DMS53 treated with DMSO at 0.1 percent for 48 hours (cell line): ENCODE results near the gene CHST5.

ENCODE experiments used
- DNase-seq: peaks from one replicate; lab custom pipeline; 2025; ENCODE audit not compliant: unreplicated experiment; lab: John Stamatoyannopoulos, UW

CHST5 gene

DNA sequence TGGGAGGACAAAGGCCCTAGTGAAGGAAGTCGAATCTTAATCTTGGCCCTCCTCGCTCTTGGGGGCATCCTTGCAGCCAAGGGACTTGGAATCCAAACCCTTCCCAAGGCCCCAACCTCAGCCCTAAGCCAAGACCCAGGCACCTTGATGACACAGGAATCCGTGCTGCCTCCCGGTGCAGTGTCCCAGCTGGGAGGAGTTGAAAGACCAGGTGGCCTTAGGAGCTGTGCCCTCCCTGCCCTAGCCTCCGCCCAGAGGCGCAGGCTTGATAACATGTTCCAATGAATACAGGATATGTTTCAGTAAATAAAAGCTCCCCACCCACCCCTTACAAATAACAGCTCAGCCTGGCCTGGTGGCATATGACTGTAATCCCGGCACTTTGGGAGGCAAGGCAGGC, at the start of gene CHST5:
Gene CHST5, minus strand, starts transcription at position 208 of the 400 bp plus-strand sequence. CDS start 5,724 bp downstream, outside the sequence.
- no peak for DNase-seq

- DNase-seq = no peak
These were observed 48.2 kb upstream of the CHST5 start for GRCh38 chr16:75584108-75584507.

GRCh38 chr16:75579281-75579834, 43.5 kb upstream of the CHST5 start:
- DNase-seq = no peak

GRCh38 chr16:75578725-75579124, 42.8 kb upstream of the CHST5 start:
- no peak for DNase-seq

DNA sequence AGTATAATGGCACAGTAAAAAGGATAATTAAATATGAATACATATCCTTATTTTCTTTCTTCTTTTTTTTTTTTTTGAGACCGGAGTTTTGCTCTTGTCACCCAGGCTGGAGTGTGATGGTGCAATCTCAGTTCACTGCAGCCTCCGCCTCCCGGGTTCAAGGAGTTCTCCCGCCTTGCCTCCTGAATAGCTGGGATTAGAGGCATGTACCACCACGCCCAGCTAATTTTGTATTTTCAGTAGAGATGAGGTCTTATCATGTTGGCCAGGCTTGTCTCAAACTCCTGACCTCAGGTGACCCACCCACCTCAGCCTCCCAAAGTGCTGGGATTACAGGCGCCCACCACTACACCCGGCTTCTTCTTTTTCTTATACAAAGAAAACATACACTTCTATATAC, 42.3 kb upstream of the CHST5 start:
- no peak for DNase-seq

DNA sequence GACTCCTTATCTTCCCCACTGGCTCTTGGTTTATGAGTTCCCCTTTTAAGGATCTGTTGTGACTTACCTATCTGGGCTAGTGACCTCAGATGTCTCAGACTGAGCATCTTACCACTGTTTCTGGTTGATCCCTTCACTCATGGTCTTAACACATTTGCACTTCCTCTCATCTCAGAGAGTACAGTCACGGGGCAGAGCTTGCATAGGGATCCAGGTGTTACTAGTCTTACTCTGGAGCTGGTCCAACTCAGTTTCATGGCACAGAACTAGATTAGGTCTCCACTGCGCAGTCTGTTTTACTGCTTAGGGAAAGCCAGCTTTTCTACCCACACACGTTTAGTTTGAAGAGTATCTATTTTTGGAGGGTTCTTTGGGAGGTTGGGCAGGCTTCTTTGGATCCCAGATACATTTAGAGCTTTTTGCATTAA, 40.5 kb upstream of the CHST5 start:
- DNase-seq = no peak

DNA sequence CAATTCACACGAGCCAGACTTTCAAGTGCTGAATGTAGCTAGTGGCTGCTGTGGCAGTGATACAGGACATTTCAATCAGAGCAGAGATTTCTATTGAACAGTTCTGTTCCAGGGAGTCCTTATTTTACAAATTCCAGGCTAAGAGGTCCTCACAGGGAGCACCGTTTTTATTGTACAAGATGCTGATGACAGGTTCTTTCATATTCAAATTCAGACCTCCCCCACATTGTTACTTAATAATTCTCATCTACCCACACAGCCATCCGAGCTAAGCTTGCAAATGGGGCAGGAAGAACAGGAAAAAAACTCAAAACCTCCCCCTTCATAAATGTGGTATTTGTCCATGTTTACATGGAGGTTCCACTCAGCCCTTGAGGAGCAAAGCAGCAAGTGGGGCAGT, 40.0 kb upstream of the CHST5 start:
- DNase-seq = no peak

GRCh38 chr16:75573955-75574354, 38.0 kb upstream of the CHST5 start:
- DNase-seq = no peak

GRCh38 chr16:75572864-75573542, 37.1 kb upstream of the CHST5 start:
- DNase-seq = no peak

- no peak for DNase-seq
These were observed 34.6 kb upstream of the CHST5 start for GRCh38 chr16:75570396-75571065.

- no peak for DNase-seq
These were observed 32.0 kb upstream of the CHST5 start for GRCh38 chr16:75567911-75568310.

GRCh38 chr16:75566758-75567255, 30.9 kb upstream of the CHST5 start:
- no peak for DNase-seq

GRCh38 chr16:75566040-75566757, 30.3 kb upstream of the CHST5 start, which contains the start of gene GABARAPL2:
Gene GABARAPL2, plus strand, starts transcription at chr16:75566379. Its CDS starts 108 bp downstream, at chr16:75566487.
- peak; percentile 52 for DNase-seq

DNA sequence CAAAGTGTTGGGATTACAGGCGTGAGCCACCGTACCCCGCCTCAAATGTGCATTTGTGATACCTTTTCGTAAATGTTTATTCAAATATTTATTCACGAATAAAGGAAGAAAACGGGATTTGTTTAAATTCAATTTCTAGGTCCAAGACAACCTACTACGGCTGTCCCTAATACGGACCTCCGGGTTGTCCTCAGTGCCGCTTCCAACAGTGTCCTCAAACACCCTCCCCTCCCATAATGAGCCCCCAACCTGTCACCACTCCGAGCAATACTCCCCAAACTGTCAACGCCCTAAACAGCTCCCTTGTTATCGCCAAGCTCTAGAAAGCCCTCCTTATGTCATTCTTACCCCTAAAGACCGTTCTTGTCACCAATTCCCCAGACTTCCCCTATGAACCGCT, 29.7 kb upstream of the CHST5 start:
- no peak for DNase-seq

DNA sequence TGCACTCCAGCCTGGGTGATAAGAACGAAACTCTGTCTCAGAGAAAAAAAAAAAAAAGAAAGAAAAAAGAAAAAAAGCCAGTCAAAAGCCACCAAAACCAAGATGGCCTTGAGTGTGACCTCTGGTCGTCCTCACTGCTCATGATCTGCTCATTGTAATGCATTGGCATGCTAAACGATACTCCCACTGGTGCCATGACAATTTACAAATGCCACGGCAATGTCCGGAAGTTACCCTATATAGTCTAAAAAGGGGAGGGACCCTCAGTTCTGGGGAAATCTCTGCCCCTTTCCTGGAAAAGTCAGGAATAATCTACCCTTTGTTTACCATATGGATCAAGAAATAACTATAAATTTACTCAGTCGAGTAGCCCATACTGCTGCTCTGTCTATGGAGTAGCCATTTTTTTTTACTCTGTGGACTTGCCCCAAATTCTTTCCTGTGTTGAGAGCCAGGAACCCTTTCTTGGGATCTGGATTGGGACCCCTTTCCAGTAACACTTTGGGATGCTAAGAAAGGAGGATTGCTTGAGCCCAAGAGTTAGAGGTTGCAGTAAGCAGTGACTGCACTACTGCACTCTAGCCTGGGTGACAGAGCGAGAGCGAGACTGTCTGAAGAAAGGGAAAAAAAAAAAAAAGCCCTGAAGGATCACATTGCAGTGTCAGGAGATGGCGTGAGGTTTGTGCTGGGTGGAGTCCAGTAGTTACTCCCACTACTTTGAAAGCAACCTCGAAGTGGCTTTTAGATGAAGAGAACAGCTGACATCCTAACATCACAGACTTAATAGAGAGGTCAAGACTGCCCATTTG, 23.9 kb upstream of the CHST5 start:
- DNase-seq = no peak

DNA sequence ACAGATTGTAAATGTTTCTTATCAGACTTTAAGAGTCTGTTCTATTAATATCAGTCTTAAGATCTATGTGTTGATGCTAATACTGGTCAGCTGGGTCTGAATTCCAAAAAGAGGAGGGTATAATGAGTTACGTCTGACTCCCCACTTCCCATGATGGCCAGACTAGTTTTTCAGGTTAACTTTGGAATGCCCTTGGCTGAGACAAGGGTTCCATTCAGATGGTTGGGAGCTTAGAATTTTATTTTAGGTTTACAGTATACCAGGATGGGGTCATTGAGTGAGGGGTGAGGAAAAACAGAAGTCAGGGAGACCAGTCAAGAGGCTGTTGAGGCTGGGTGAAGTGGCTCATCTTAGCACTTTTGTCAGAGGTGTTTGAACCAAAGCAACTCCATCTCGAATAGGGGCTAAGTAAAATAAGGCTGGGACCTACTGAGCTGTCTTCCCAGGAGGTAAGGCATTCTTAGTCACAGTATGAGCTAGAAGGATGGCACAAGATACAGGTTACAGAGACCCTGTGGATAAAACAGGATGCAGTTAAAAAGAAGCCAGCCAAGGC, 23.0 kb upstream of the CHST5 start:
- no peak for DNase-seq

- DNase-seq = no peak
These were observed 20.6 kb upstream of the CHST5 start for GRCh38 chr16:75556431-75556950.

GRCh38 chr16:75555707-75556430, 20.0 kb upstream of the CHST5 start, which contains the start of gene TMEM231:
Gene TMEM231, minus strand, starts transcription at chr16:75556252. Its CDS starts 43 bp downstream, at chr16:75556209.
- DNase-seq = peak; percentile 81

DNA sequence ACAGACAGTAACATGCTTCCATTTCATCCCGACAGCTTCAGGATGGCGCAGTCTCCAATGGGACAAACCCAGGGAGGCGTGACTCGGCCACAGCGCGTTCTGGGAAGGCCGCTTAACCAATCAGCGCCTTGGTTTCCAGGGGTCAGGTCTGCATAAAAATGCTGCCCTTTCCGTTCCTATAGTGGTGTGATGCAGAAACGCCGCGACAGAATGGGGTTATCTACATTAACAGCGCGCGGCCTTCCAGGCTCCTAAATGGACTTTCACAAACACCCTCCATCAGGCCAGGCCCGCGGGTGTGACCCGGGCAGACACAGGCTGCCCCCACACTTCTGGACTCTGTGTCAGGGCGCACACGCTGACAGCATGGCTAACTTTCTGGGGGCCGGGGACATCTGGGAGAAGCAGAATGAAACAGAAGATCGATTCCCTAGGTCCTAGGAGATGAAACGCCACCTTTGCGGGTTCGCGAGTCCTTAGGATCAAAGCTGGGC, 19.4 kb upstream of the CHST5 start:
- peak; percentile 54 for DNase-seq
